Stimulated activated naive B cell treated with anti-CD40 and anti-IgM and Interleukin-4, amounts not matched to agents 10 μg/mL and 1 μg/mL and 100 μg/mL, for 72 hours (primary cell): Measurements from ENCODE around the gene CAPZA1.

Experiments used
- ATAC-seq, 2 donors: fragments of 150-1000 bp; cut with Tn5 transposase; replicated peaks; 2 replicates each; pipeline ENCODE4 v1.10.0; 2021; ENCODE audit warnings: moderate library complexity in 1 of 2
- DNase-seq: peaks from one replicate; pipeline ENCODE4 v3.0.0; 2021
- H3K27ac Mint-ChIP-seq: one replicate; pipeline ENCODE4 v1.8.0; 2022; ENCODE audit warnings: mild to moderate bottlenecking, mixed read lengths
- H3K27me3 Mint-ChIP-seq, 2 donors: one replicate each; pipeline ENCODE4 v1.8.0; 2022; ENCODE audit warnings: mixed read lengths in 2 of 2
- H3K36me3 Mint-ChIP-seq, 2 donors: one replicate each; pipeline ENCODE4 v1.8.0; 2022; ENCODE audit warnings: mixed read lengths in 2 of 2, mild to moderate bottlenecking in 1 of 2
- H3K4me1 Mint-ChIP-seq, 2 donors: one replicate each; pipeline ENCODE4 v1.8.0; 2022; ENCODE audit warnings: mixed read lengths in 2 of 2, mild to moderate bottlenecking in 1 of 2
- H3K4me3 Mint-ChIP-seq, 2 donors: one replicate each; pipeline ENCODE4 v1.8.0; 2022; ENCODE audit warnings: mild to moderate bottlenecking in 2 of 2, mixed read lengths in 2 of 2, moderate library complexity in 1 of 2
- H3K9me3 Mint-ChIP-seq, 2 donors: one replicate each; pipeline ENCODE4 v1.8.0; 2022; ENCODE audit warnings: mixed read lengths in 2 of 2, mild to moderate bottlenecking in 1 of 2

Gene CAPZA1

DNA sequence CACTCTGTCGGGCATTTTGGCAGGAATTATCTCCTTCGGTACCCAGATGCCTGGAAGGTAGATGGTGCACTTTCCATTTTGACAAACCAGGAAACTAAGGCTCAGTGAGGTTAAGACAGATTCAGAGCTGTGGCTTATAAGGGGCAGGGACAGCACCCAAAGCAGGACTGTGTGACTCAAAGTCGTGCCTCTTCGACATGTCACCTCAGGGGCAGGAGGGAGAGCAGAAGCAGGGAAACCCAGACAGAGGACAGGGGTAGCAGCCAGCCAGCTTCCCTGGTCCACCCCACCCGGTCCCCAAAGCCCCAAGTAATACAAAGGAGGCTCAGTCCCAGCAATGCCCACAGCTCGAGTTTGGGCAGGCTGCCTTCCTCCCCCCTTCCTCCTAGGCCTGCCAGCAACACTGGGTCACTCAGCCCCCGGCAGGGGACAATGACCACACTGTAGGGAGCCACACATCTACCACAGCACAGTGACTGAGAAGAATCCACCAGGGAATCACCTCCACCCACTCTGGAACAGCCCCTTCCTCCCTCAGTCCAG, 84.8 kb downstream of the CAPZA1 start:
- H3K9me3 Mint-ChIP-seq: no peaks in the 10 kb centered on the region
- H3K27ac Mint-ChIP-seq: no peak overlapping the region
- peaks cover 9 to 18% of the 10 kb centered on the region in 2 donors for H3K36me3 Mint-ChIP-seq
- H3K4me1 Mint-ChIP-seq: peaks cover 59 to 84% of the 10 kb centered on the region in 2 donors
- peak overlapping the region in 1 of 2 donors; percentile 63 for H3K4me3 Mint-ChIP-seq
- peak in 1 of 2 donors; percentile 16 for ATAC-seq
- no peaks in the 10 kb centered on the region for H3K27me3 Mint-ChIP-seq
- no peak for DNase-seq

DNA sequence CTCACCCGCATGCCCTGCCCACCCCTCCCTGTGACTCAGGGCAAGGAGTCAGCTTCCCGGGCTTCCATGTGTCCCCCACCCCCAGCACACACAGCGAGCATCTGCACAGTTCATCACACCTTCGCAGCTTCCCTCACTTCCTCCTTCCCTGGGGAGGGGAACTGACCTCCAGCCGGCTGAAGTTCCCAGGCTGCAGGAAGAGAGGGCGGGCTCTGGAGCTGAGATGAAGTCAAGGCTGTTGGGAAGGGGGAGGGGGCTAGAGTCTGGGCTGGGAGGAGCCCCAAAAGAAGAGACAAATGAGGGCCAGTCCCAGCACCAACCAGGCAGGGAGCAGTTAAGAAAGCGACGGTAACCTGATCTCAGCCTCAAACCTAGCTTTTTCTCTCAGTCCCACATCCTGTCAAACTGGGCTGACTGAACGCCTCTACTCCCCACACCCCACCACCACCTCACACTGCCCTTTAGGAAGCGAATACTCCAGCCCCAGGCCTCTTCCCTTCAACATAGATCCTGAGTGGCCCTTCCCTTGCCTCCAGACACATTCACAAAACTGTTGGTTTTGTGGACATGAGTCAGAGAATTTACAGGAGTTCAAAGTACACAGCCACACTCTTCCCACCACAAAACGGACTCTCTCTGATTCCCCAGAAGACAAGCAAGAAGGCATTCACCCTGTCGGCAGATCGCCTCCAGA, 85.4 kb downstream of the CAPZA1 start:
- DNase-seq: no peak

DNA sequence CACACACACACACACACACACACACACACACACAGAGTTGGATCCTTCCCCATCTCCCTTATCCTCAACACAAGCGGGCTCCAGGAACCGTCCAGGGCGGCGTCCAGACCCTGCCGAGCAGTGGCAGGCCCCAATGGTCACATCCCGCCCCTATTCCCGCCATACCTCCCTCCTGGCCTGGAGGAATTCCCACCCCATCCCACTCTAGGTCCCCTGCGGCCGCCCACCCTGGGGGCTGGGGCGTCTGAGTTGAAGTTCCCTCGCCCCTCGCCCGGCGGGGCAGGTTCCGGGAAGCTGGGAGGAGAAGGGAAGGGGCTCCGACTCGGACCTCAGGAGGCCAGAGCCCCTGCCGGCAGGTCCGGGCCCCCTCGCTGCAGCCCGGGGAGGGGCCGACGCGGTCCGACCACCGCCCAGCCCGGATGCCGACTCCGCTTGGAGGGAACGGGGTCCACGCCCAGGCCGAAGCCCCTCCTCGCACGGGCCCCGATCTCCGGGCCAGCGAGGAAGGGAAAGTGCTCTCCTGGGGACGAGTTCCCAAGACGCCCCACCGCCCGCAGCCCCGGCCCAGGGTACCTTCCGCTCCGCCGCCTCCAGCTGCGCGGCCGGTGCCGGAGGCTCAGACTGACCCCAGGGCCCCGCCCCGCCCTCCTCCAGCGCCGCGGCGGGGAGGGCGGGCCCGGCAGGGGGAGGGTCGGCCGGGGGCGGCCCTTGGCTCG, 87.0 kb downstream of the CAPZA1 start, which contains the start of gene RHOC:
Gene RHOC, minus strand, starts transcription at position 623 of the 716 bp plus-strand sequence. CDS start 3,328 bp downstream, outside the sequence.
- H3K27me3 Mint-ChIP-seq: no peaks in the 10 kb centered on the region
- peaks cover 2 to 9% of the 10 kb centered on the region in 2 donors for H3K36me3 Mint-ChIP-seq
- DNase-seq (peak; percentile 52), ATAC-seq (peak; percentile 79 to 85)
- no peaks in the 10 kb centered on the region for H3K9me3 Mint-ChIP-seq
- peak within 1 kb of the TSS; percentile 77 to 82 for H3K4me3 Mint-ChIP-seq
- peak within 1 kb of the TSS; percentile 87 for H3K27ac Mint-ChIP-seq
- peaks cover 37 to 63% of the 10 kb centered on the region in 2 donors for H3K4me1 Mint-ChIP-seq

More for the DNA sequence above, 85.4 kb downstream of the CAPZA1 start:
- Mint-ChIP-seq H3K36me3 (peaks cover 5 to 14% of the 10 kb centered on the region in 2 donors), H3K27ac (peak overlapping the region; percentile 78), H3K27me3 (no peaks in the 10 kb centered on the region), H3K9me3 (no peaks in the 10 kb centered on the region), H3K4me3 (peak overlapping the region; percentile 56 to 63), H3K4me1 (peaks cover 53 to 77% of the 10 kb centered on the region in 2 donors)
- ATAC-seq: peak; percentile 53 to 57

DNA sequence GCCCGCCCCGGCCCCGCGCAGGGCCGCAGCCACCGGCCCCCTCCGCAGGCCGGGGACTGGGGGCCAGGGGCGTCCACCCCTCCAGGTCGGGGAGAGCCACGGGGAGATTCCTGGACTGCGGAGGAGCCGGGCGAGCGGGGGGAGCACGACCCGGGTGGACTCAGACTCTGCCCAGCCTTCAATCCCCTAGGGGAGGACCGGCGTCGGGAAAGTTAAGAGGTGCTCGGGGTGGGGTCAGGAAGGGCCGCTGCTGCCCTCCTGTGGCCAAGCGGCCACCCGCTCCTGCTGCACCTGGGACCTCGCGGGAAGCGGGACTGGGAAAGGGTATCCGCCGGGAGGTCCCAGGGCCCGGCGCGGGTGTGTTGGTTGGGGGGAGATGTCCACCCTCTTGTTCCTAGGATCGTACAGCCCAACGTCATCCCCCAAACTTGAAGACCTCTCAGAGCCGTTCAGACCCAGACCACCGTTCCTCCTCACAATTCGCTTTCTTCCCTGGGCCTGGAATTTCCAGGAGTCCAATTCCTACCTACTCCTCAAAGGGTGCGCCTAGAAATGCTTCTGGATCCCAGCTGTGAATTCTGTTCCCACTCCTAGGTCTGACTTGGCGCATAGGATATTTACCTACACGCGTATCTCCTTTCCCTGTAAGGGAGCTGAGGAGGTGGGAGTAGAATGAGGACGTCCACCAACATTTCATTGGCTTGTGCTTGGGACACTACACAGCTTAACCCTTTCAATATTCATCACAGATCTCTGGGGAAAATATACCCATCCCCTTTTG, 87.8 kb downstream of the CAPZA1 start:
- no peaks in the 10 kb centered on the region for H3K9me3 Mint-ChIP-seq
- H3K27ac Mint-ChIP-seq: peak overlapping the region; percentile 87
- peak; percentile 72 to 78 for ATAC-seq
- H3K36me3 Mint-ChIP-seq: peaks cover 0 to 2% of the 10 kb centered on the region in 2 donors
- no peaks in the 10 kb centered on the region for H3K27me3 Mint-ChIP-seq
- peak overlapping the region; percentile 77 to 82 for H3K4me3 Mint-ChIP-seq
- DNase-seq: peak; percentile 68
- H3K4me1 Mint-ChIP-seq: peaks cover 34 to 63% of the 10 kb centered on the region in 2 donors

DNA sequence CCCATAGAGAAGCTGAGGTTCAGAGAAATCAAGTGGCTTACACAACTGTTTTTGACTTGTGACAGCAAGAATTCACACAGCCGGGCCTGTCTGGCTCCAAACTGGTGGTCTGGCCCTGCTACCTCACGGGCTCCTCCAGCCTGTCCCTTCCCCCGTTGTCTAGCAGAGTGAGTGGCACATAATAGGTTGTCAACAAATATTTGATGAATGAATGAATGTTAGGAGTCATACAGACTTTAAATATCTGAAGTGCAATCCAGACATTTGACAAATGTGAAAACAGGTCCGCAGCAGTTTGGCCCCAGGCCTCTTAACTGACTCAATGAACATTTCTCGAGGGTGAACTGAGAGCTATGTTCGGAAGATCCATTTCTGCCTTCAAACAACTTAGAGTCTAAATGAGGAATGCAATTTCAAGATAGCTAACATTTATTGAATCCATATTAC, 88.4 kb downstream of the CAPZA1 start:
- H3K9me3 Mint-ChIP-seq: no peaks in the 10 kb centered on the region
- peak overlapping the region; percentile 77 to 82 for H3K4me3 Mint-ChIP-seq
- no peak for ATAC-seq
- H3K27me3 Mint-ChIP-seq: no peaks in the 10 kb centered on the region
- H3K27ac Mint-ChIP-seq: no peak overlapping the region
- no peak for DNase-seq
- no peaks in the 10 kb centered on the region for H3K36me3 Mint-ChIP-seq
- H3K4me1 Mint-ChIP-seq: peaks cover 34 to 61% of the 10 kb centered on the region in 2 donors

DNA sequence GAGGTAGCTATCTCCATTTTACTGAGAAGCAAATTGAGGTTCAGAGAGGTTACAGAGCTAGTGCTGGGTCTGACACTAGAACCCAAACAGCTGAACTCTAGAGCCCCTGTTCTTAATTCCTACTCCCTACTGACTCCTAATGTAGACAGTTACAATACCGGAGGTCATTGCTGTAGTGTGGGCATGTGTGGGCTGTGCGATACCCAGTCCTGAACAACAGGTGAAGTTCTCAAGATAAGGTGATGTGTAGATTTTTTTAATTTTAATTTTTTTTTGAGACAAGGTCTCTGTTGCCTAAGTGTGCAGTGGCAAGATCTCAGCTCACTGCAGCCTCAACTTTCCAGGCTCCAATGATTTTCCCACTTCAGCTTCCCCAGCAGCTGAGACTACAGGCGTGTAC, 88.9 kb downstream of the CAPZA1 start:
- H3K4me1 Mint-ChIP-seq: peaks cover 33 to 58% of the 10 kb centered on the region in 2 donors
- H3K4me3 Mint-ChIP-seq: no peak overlapping the region
- no peaks in the 10 kb centered on the region for H3K36me3 Mint-ChIP-seq

DNA sequence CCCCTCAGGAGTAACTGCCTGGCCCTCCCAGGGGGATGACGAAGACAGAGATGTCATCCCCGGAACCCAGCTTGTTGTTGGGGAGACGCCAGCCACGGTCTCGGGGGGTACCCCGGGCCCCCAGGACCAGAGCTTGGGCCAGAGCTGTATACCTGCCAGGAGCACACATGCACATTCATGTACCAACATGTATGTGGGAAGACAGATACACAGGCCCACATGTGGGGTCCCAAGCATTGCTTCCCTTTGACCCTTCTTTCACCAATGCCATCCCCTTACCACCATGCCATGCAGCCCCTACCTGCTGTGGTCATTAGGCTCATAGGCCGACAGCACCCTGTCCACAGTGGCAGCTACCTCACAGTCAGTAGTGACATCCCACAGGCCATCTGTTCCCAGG, 90.5 kb downstream of the CAPZA1 start:
- Mint-ChIP-seq H3K27ac (no peak overlapping the region), H3K4me1 (peaks cover 34 to 55% of the 10 kb centered on the region in 2 donors), H3K27me3 (no peaks in the 10 kb centered on the region), H3K4me3 (no peak overlapping the region), H3K9me3 (no peaks in the 10 kb centered on the region), H3K36me3 (no peaks in the 10 kb centered on the region)
- no peak for DNase-seq
- ATAC-seq: no peak

More for the DNA sequence above, 88.9 kb downstream of the CAPZA1 start:
- Mint-ChIP-seq H3K27me3 (no peaks in the 10 kb centered on the region), H3K9me3 (no peaks in the 10 kb centered on the region), H3K27ac (no peak overlapping the region)
- no peak for ATAC-seq
- DNase-seq: no peak

DNA sequence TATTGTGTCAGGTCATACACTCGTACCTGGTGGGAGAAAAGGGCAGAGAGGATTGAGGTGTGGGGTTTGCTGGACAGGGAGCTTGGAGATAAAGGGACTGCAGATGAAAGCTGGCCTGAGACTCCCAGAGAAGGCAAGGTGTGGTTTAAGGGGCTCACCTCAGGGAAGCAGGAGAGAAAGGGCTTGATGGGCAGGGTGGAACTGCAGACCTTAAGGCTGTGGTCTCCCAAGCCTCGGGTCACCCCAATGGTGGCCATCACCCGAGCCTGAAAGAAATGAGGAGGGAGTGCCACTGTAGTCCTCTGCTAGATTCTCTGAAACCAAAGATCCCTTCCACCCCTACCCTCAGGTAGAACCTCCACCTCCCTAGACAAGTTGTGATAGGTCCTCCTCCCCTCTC, 91.0 kb downstream of the CAPZA1 start:
- H3K4me1 Mint-ChIP-seq: peaks cover 32 to 54% of the 10 kb centered on the region in 2 donors
- H3K27me3 Mint-ChIP-seq: no peaks in the 10 kb centered on the region
- H3K27ac Mint-ChIP-seq: no peak overlapping the region
- no peaks in the 10 kb centered on the region for H3K9me3 Mint-ChIP-seq
- no peak overlapping the region for H3K4me3 Mint-ChIP-seq
- ATAC-seq (no peak), DNase-seq (no peak)
- H3K36me3 Mint-ChIP-seq: no peaks in the 10 kb centered on the region

DNA sequence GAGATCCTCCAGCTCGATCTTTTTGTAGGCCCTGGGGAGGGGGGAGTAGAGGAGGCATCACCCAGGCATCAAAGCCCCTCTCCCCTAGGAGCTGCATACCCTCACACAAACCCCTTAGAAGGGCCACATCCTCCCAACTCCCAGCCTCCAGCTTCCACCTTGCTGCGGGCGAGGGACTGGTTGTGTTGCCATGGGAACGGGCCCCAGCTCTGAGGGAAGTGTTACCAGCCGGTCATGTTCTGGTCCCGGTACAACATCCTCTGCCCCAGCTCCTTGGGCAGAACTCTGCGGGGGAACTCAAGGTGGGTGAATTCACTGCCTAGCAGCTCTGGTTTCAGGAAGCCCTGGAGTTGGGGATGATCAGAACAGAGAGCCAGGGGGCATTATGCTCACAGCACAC, 91.4 kb downstream of the CAPZA1 start:
- Mint-ChIP-seq H3K9me3 (no peaks in the 10 kb centered on the region), H3K27ac (no peak overlapping the region), H3K4me1 (peaks cover 35 to 54% of the 10 kb centered on the region in 2 donors), H3K27me3 (no peaks in the 10 kb centered on the region), H3K36me3 (no peaks in the 10 kb centered on the region), H3K4me3 (no peak overlapping the region)
- no peak for ATAC-seq
- DNase-seq: no peak

DNA sequence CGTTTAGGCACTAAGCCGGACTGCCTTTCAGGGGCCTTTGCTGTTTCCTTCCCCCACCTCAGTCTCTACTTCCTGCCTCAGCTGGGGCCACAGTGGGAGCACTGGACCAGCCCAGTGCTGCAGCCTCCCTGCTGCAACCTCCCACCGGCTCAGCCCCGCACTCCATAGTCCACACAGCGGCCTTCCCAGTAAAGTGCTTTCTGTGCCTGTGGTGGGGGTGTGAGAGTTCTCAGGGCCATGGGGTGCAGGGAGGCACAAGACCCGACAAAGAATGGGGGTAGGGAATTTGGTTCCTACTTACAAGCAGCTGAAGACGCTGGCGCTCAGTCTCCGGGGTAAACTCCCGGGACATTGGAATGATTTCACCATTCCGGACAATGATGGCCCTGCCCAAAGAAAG, 92.0 kb downstream of the CAPZA1 start:
- H3K27ac Mint-ChIP-seq: no peak overlapping the region
- H3K4me3 Mint-ChIP-seq: no peak overlapping the region
- DNase-seq: no peak
- no peaks in the 10 kb centered on the region for H3K9me3 Mint-ChIP-seq
- H3K36me3 Mint-ChIP-seq: no peaks in the 10 kb centered on the region
- H3K27me3 Mint-ChIP-seq: no peaks in the 10 kb centered on the region
- ATAC-seq: no peak
- H3K4me1 Mint-ChIP-seq: peaks cover 38 to 54% of the 10 kb centered on the region in 2 donors

DNA sequence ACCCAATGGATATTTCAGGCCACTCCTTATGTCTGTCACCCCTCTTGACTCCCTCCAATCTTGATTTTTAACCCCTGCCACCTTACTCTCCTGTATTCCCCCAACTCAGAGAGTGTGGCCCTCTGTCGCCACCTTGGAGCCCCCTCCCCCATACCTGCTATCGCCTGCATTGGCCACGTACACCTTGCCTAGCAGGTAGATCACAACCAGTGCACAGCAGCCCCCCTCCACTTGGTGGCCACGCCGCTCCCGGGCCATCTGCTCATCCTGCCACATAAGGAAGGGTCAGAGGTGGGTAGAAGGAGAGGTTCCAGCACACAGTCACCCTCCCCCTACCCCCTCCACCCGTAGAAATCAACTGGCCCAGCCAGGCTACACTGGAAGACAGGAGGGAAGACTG, 92.6 kb downstream of the CAPZA1 start:
- Mint-ChIP-seq H3K27me3 (no peaks in the 10 kb centered on the region), H3K4me3 (no peak overlapping the region), H3K9me3 (no peaks in the 10 kb centered on the region), H3K27ac (no peak overlapping the region), H3K4me1 (peaks cover 41 to 57% of the 10 kb centered on the region in 2 donors), H3K36me3 (no peaks in the 10 kb centered on the region)
- DNase-seq (no peak), ATAC-seq (no peak)

DNA sequence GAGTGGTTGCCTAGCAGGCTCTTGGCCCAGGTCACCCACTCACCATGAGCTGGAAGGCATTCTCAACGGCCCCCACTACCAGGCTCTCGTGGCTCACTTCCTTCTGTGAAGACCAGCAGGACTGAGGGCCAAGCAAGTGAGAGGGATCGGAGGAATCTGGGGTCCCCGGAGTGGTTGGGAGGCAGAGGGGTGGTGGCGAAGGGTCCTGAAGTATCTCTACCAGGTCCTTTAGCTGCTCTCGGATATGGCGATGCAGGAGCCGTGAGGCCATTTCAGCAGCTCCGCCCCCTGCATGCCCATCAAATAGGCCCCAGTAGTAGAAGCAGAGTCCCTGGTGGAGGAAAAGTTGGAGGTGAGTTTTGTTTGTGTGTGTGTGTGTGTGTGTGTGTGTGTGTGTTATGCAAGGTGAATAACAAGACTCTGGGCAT, 93.1 kb downstream of the CAPZA1 start:
- no peak for ATAC-seq
- no peak overlapping the region for H3K27ac Mint-ChIP-seq

DNA sequence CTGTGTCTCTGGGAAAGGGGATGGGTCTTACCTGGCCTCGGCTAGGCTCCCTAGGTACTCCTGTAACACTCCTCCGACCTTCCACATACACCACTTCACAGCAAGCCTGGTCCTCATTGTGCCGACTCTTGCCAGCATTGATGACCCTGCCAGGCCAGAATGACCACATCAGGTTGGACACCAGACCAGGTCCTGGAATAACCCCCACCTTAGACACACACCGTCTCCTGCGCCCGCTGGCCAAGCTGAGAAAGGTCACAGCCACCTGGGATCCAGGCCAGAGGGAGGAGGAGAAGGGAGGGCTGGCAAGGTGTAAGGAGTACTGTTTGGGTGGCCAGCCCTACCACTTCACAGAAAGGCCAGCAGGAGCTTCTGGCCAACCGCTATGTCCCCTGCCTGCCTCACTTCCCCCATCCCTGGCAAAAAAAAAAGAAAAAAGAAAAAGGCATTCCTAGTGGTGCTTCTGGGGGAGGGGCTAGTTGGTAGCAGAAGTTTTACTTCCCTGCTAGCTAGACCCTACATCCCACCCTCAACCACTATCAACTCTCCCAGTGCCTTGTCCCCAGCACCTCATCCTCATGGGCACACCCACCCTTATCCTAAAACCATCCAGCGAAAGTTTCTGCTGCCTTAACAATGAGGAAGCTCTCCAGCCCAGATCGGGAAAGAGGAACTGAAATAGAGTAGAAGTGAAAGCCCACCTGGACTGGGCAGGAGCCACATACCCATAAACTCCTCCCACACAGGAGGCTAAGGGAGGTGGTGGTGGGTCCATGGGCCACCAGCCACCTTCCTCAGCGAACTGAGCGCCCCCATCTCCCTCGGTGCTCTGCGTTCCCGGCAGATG, 94.1 kb downstream of the CAPZA1 start:
- Mint-ChIP-seq H3K27ac (peak overlapping the region; percentile 48), H3K4me1 (peaks cover 42 to 60% of the 10 kb centered on the region in 2 donors), H3K36me3 (no peaks in the 10 kb centered on the region), H3K9me3 (no peaks in the 10 kb centered on the region), H3K27me3 (peaks cover 3 to 4% of the 10 kb centered on the region in 2 donors), H3K4me3 (peak overlapping the region; percentile 90 to 95)
- ATAC-seq: peak; percentile 44 to 51
- peak; percentile 48 for DNase-seq

More for the DNA sequence above, 93.1 kb downstream of the CAPZA1 start:
- Mint-ChIP-seq H3K36me3 (no peaks in the 10 kb centered on the region), H3K27me3 (no peaks in the 10 kb centered on the region), H3K4me3 (no peak overlapping the region), H3K4me1 (peaks cover 40 to 57% of the 10 kb centered on the region in 2 donors), H3K9me3 (no peaks in the 10 kb centered on the region)
- DNase-seq: no peak
